ENCODE results near the gene CACNB2. TPM values are rescaled to one million over a fixed set of nuclear protein-coding genes. Genes with fewer than 3 reads are reported as not detected.

The CACNB2 gene
- total RNA-seq, 1 donor from 2014 or later, result 7.6 TPM

- DNase-seq (ENCODE audit: extremely low spot score, unreplicated experiment), result no peak
- TF ChIP-seq, protein P1, sequence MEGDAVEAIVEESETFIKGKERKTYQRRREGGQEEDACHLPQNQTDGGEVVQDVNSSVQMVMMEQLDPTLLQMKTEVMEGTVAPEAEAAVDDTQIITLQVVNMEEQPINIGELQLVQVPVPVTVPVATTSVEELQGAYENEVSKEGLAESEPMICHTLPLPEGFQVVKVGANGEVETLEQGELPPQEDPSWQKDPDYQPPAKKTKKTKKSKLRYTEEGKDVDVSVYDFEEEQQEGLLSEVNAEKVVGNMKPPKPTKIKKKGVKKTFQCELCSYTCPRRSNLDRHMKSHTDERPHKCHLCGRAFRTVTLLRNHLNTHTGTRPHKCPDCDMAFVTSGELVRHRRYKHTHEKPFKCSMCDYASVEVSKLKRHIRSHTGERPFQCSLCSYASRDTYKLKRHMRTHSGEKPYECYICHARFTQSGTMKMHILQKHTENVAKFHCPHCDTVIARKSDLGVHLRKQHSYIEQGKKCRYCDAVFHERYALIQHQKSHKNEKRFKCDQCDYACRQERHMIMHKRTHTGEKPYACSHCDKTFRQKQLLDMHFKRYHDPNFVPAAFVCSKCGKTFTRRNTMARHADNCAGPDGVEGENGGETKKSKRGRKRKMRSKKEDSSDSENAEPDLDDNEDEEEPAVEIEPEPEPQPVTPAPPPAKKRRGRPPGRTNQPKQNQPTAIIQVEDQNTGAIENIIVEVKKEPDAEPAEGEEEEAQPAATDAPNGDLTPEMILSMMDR (conservative IDR thresholded peaks at IDR 0.05), result no peak
- H3K36me3 Mint-ChIP-seq, result no peaks in the 10 kb centered on the region
- H3K27me3 Mint-ChIP-seq, result no peaks in the 10 kb centered on the region
- no peaks in the 10 kb centered on the region for H3K9me3 Mint-ChIP-seq
- H3K4me3 Mint-ChIP-seq, result no peak overlapping the region
- peaks cover 5% of the 10 kb centered on the region for H3K4me1 Mint-ChIP-seq (ENCODE audit: unreplicated experiment)
- H3K27ac Mint-ChIP-seq, result no peak overlapping the region
These were observed 350.5 kb downstream of the CACNB2 start for GRCh38 chr10:18490755-18491154.

DNA sequence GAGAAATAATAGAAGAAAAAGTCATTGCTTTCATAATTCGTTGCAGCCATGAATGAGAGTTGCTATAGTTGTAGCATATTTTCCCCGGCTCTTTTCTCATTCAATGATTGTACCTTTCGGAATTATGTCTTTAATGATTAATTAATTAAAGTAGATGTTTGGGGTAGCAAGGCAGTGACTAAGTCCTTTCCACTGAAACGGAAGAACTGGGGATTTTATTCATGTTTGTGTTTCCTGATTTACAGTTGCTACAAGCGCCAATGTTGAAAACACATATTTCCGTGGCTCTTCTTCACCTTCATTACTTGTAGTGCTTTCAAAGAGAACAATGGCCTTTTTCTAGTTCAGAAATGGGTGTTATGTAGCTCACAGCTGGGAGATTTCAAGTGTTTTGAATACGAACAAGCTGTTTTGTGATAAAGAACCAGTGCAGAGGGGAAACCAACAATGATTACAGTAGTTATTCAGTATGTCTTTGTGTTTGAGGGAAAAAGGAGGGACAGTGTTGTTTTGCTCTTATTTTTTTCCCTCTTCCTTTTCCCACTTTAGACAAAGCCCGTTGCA is 357.7 kb downstream of the CACNB2 start:
- Mint-ChIP-seq H3K36me3 (no peaks in the 10 kb centered on the region), H3K4me1 (ENCODE audit: unreplicated experiment) (no peaks in the 10 kb centered on the region), H3K27ac (no peak overlapping the region), H3K27me3 (no peaks in the 10 kb centered on the region), H3K4me3 (no peak overlapping the region), H3K9me3 (no peaks in the 10 kb centered on the region)
- TF ChIP-seq, protein P1 (conservative IDR thresholded peaks at IDR 0.05), result no peak
- no peak for DNase-seq (ENCODE audit: extremely low spot score, unreplicated experiment)

DNA sequence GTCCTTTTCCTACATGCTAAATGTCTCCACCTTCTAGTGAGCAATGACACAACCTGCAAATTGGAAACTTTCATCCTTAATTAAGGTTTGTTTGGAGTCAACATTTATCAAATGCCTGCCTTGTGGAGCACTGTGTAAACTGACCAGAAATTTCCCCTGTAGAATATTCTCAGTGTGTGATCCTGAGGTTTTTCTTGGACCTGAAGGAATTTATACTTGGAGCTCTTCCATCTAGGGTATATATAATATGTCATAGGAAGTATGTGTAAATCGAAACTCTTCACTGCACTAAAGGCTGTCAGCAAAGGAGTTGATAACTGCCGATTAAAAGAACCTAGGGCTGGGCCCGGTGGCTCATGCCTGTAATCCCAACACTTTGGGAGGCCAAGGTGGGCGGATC is 358.8 kb downstream of the CACNB2 start:
- Mint-ChIP-seq H3K9me3 (no peaks in the 10 kb centered on the region), H3K4me3 (no peak overlapping the region), H3K27me3 (no peaks in the 10 kb centered on the region), H3K36me3 (no peaks in the 10 kb centered on the region), H3K27ac (no peak overlapping the region), H3K4me1 (ENCODE audit: unreplicated experiment) (no peaks in the 10 kb centered on the region)
- TF ChIP-seq, protein P1 (conservative IDR thresholded peaks at IDR 0.05), result no peak
- DNase-seq (ENCODE audit: extremely low spot score, unreplicated experiment), result no peak

GRCh38 chr10:18500576-18500975 is 360.4 kb downstream of the CACNB2 start:
- H3K27ac Mint-ChIP-seq, result no peak overlapping the region
- H3K4me3 Mint-ChIP-seq, result no peak overlapping the region
- H3K4me1 Mint-ChIP-seq (ENCODE audit: unreplicated experiment), result no peaks in the 10 kb centered on the region
- H3K9me3 Mint-ChIP-seq, result no peaks in the 10 kb centered on the region
- DNase-seq (ENCODE audit: extremely low spot score, unreplicated experiment), result no peak
- no peaks in the 10 kb centered on the region for H3K36me3 Mint-ChIP-seq
- TF ChIP-seq, protein P1 (conservative IDR thresholded peaks at IDR 0.05), result no peak
- no peaks in the 10 kb centered on the region for H3K27me3 Mint-ChIP-seq

DNA sequence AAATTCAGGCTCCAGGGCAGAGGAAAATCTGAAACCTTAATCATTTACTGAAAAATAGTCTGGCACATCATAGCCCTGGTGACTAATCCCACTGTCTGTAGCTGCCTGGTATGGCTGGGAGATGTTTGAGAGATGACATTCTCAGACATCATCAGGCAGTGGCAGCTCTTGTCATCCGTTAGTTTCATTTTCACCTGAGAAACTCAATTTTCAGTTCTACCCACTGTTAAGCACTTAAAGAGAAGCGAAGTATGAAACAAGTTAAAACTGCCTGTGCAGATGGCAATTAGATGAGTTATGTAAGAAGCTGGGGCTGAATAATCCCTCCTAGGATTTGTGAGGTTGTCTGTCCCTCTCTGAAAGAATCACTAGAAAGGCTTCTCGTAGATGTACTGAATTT is 361.0 kb downstream of the CACNB2 start:
- Mint-ChIP-seq H3K27me3 (no peaks in the 10 kb centered on the region), H3K36me3 (no peaks in the 10 kb centered on the region), H3K9me3 (no peaks in the 10 kb centered on the region), H3K4me3 (no peak overlapping the region), H3K4me1 (ENCODE audit: unreplicated experiment) (no peaks in the 10 kb centered on the region), H3K27ac (no peak overlapping the region)
- no peak for DNase-seq (ENCODE audit: extremely low spot score, unreplicated experiment)
- TF ChIP-seq, protein P1 (conservative IDR thresholded peaks at IDR 0.05), result no peak

GRCh38 chr10:18501629-18502028 is 361.4 kb downstream of the CACNB2 start:
- Mint-ChIP-seq H3K4me3 (no peak overlapping the region), H3K4me1 (ENCODE audit: unreplicated experiment) (no peaks in the 10 kb centered on the region), H3K36me3 (no peaks in the 10 kb centered on the region), H3K27me3 (no peaks in the 10 kb centered on the region), H3K9me3 (no peaks in the 10 kb centered on the region), H3K27ac (no peak overlapping the region)
- TF ChIP-seq, protein P1 (conservative IDR thresholded peaks at IDR 0.05), result no peak
- no peak for DNase-seq (ENCODE audit: extremely low spot score, unreplicated experiment)
